GM12891 (cell line): ENCODE results near the gene AHDC1.

Source experiments
- POLR2A ChIP-seq: IDR thresholded peaks from 2 replicates; pipeline ENCODE4 v1.6.1; 2011; ENCODE audit warnings: low read depth, low read length, control low read depth
- POLR2AphosphoS5 ChIP-seq: IDR thresholded peaks from 2 replicates; pipeline ENCODE4 v1.6.1; 2011; ENCODE audit warnings: low read depth, low read length, control low read depth

DNA sequence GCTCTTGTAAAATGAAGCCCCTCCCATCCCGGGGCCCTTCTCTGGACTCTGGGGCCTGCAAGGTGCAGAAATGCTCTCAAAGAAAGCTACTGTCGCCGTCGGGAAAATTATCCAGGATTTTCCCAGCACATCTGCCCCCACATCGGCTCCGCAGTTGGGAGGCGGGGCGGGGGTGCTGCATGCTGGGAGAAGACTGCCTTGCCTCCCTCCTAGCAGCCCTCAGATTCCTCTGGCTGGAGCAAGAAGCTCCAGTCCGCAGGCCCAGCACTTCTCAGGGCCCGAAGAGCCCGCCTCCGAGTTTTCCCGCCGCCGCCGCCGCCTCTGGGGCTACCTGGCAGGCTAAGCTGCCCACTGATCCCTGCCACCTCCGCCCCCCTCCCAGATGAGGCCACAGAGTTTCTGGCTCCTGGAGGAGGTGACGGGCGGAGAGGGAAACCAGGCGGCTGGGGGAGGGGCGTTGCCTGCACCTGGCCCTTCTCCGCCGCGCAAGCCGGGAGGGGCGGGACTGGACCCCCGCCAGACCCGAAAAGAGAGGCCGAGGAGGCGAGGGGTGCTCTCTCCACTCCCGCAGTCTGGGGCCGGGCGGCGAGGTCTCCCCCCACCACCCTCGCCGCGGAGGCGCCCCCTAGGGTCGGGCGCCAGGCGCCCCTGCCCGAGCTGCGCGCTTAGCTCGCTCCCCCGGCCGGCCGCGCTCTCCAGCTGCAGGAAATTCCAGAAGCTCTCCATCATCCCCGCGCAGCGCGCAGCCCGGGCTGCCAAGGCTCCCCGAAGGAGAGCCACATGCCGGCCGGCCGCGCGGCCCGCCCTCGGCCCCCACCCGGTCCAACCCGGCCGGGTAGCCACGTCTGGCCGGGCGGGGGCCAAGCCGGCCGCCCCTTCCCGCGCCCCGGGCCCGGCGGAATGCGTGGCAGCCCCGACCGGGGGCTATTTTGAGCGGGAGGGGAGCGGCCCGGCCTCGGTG is 28.8 kb downstream of the AHDC1 start:
- TF ChIP-seq POLR2A: no peak
- TF ChIP-seq POLR2AphosphoS5: no peak
